ENCODE measurements around the gene FAM107B. TPM values are rescaled to one million over a fixed set of nuclear protein-coding genes. Genes with fewer than 3 reads are reported as not detected.

The FAM107B gene
- total RNA-seq, 1 donor from 2014 or later: 286 TPM

GRCh38 chr10:14798636-14799035 lies 23.9 kb upstream of the FAM107B start:
- no peak for ATAC-seq (ENCODE audit: low read depth)
- no peaks in the 10 kb centered on the region for H3K36me3 Mint-ChIP-seq (ENCODE audit: low read depth)
- H3K4me1 Mint-ChIP-seq: peaks cover 31% of the 10 kb centered on the region
- no peak overlapping the region for H3K27ac Mint-ChIP-seq
- TF ChIP-seq CTCF (IDR thresholded peaks at IDR 0.05): no peak
- no peak for DNase-seq
- intact Hi-C loops (cut with micrococcal nuclease): loop anchor here (2.0 kb wide), 1 partner anchor 14 kb away; no protein-coding TSS in a partner anchor
- no peaks in the 10 kb centered on the region for H3K9me3 Mint-ChIP-seq
- ChIA-PET CTCF (no interaction called here), POLR2A (no interaction called here)
- no peak overlapping the region for H3K4me3 Mint-ChIP-seq
- no peaks in the 10 kb centered on the region for H3K27me3 Mint-ChIP-seq

GRCh38 chr10:14787938-14788337 lies 13.2 kb upstream of the FAM107B start:
- peaks cover 2% of the 10 kb centered on the region for H3K4me1 Mint-ChIP-seq
- DNase-seq (no peak), ATAC-seq (ENCODE audit: low read depth) (no peak)
- peaks cover 11% of the 10 kb centered on the region for H3K9me3 Mint-ChIP-seq
- CTCF ChIA-PET: no interaction called here
- POLR2A ChIA-PET: no interaction called here
- H3K27me3 Mint-ChIP-seq: no peaks in the 10 kb centered on the region
- no peak overlapping the region for H3K4me3 Mint-ChIP-seq
- peaks cover 2% of the 10 kb centered on the region for H3K36me3 Mint-ChIP-seq (ENCODE audit: low read depth)
- H3K27ac Mint-ChIP-seq: no peak overlapping the region
- no peak for TF ChIP-seq CTCF (IDR thresholded peaks at IDR 0.05)
- intact Hi-C loops (cut with micrococcal nuclease): no loop called here

- H3K4me3 Mint-ChIP-seq: no peak overlapping the region
- H3K27ac Mint-ChIP-seq: no peak overlapping the region
- ChIA-PET POLR2A (no interaction called here), CTCF (no interaction called here)
- peaks cover 10% of the 10 kb centered on the region for H3K4me1 Mint-ChIP-seq
- no peaks in the 10 kb centered on the region for H3K27me3 Mint-ChIP-seq
- H3K36me3 Mint-ChIP-seq (ENCODE audit: low read depth): peaks cover 2% of the 10 kb centered on the region
- intact Hi-C loops (cut with micrococcal nuclease): no loop called here
- DNase-seq (no peak), ATAC-seq (ENCODE audit: low read depth) (no peak)
- no peak for TF ChIP-seq CTCF (IDR thresholded peaks at IDR 0.05)
- H3K9me3 Mint-ChIP-seq: peaks cover 10% of the 10 kb centered on the region
These were observed 9.9 kb upstream of the FAM107B start for GRCh38 chr10:14784459-14785055.

GRCh38 chr10:14782691-14783363 lies 8.1 kb upstream of the FAM107B start:
- Mint-ChIP-seq H3K27ac (peak overlapping the region; percentile 41), H3K4me3 (no peak overlapping the region), H3K9me3 (no peaks in the 10 kb centered on the region), H3K36me3 (ENCODE audit: low read depth) (no peaks in the 10 kb centered on the region), H3K4me1 (peaks cover 10% of the 10 kb centered on the region), H3K27me3 (no peaks in the 10 kb centered on the region)
- intact Hi-C loops (cut with micrococcal nuclease): no loop called here
- ChIA-PET CTCF (no interaction called here), POLR2A (no interaction called here)
- ATAC-seq (ENCODE audit: low read depth) (no peak), DNase-seq (no peak)
- no peak for TF ChIP-seq CTCF (IDR thresholded peaks at IDR 0.05)

- ChIA-PET CTCF (no interaction called here), POLR2A (interaction anchor here (0.5 kb wide), 1 partner anchor 187 kb away, joined by 7 read pairs; no protein-coding TSS in a partner anchor)
- Mint-ChIP-seq H3K27me3 (no peaks in the 10 kb centered on the region), H3K36me3 (ENCODE audit: low read depth) (no peaks in the 10 kb centered on the region), H3K9me3 (no peaks in the 10 kb centered on the region), H3K4me3 (no peak overlapping the region), H3K27ac (no peak overlapping the region), H3K4me1 (peaks cover 10% of the 10 kb centered on the region)
- no peak for ATAC-seq (ENCODE audit: low read depth)
- no peak for TF ChIP-seq CTCF (IDR thresholded peaks at IDR 0.05)
- no peak for DNase-seq
- intact Hi-C loops (cut with micrococcal nuclease): no loop called here
These were observed 7.1 kb upstream of the FAM107B start for GRCh38 chr10:14781763-14782162.

Data from activated B cell treated with CpG ODN at 0.5 μM for 24 hours (primary cell).